HG03520 (cell line): Measurements from ENCODE around the gene RYR2.
"Not testable (repeated sequence)": the region's sequence is repeated elsewhere in the genome, so short reads cannot be mapped to it uniquely, and the experiment has no call there.

Experiments
- ATAC-seq: cut with Tn5 transposase; IDR thresholded peaks from one replicate; pipeline ENCODE4 v1.9.1; 2021; ENCODE audit warnings: mild to moderate bottlenecking, moderate library complexity; ENCODE audit not compliant: unreplicated experiment

RYR2 gene

DNA sequence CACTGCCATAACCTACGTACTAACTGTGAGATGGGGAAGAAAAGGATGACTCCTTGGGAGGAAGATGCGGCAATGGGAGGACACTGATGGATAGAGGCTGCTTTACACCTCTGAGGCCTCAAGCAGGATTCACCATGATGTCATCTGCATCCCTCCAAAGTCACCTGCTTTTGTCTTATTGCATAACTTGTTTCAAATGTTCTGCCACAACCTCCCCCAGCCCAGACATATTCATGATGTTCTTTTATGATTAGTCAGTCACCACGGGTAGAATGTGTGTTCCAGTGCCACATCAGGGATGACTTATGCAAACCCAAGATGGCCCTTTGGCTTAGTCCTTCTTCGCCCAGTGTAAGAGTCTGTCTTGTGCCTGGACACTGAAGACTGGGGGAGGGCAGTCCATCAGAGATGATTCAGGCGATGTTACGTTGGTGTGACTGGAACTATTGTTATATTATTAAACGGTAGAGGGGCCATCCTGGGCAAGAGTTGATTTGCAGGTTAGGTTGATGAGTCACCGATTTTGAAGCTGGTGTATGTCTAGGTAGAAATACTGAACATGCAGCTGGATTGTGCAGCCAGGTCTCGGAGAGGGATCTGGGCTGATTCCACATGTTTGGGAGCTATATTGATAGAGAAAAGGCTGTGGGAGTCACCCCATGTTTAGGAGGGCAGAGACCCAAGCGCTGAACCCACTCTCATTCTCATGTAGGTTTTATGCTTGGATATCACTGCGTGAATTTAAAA is 32.6 kb downstream of the RYR2 start:
- ATAC-seq = no peak

GRCh38 chr1:237084341-237085077 is 42.5 kb downstream of the RYR2 start:
- no peak for ATAC-seq

GRCh38 chr1:237091691-237092090 is 49.7 kb downstream of the RYR2 start:
- no peak for ATAC-seq

- no peak for ATAC-seq
These were observed 51.7 kb downstream of the RYR2 start for GRCh38 chr1:237093691-237094090.

DNA sequence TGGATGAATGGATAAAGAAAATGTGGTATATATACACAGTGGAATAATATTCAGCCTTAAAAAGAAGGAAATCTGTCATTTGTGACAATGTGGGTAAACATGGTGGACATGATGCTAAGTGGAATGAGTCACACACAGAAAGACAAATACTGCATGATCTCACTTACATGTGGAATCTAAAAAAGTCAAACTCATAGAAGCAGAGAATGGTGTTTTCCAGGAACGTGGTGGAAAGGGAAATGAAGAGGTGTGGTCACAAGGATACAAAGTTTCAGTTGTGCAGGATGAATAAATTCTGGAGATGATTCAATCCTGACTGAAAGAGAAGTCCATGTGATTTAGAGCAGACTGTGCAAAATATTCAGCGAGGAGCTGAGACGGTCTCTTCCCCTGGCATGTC is 56.6 kb downstream of the RYR2 start:
- no peak for ATAC-seq

- ATAC-seq = no peak
These were observed 61.0 kb downstream of the RYR2 start for GRCh38 chr1:237103021-237103420.

GRCh38 chr1:237104096-237104495 is 62.1 kb downstream of the RYR2 start:
- no peak for ATAC-seq

GRCh38 chr1:237105826-237106225 is 63.8 kb downstream of the RYR2 start:
- no peak for ATAC-seq

DNA sequence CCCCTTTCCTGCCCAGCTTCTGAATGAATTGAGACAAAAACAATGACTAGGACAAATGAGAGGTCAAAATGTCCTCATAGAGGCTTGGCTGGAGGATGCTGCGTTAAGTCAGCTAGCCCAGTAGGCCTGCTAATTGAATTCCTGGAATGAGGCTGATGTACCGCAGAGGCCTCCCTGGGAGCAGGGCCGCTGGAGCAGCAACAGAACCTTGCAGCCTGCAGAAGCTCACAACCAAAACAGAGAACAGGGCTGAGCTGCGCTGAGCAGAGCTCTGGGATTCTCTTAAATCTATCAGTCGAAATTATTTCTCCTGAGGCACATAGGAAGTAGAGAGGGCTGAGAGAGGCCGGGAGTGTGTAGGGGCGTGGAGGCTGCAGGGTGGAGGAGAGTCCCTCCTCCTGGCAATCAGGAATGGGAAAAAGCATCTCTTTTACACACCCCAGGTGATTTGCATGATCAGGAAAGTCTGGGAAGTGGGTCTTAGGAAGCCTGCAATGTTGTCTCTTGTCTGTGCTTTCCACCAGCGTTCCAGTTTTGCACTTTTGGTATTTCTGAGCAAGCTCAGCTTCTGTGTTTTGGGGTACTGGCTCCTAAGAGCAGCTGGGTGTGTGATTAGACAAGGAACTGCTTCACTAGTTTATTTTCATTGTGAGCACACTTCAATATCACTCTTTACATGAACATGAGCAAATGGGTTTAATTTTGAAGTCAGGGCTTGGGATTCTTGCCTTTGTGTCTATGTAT is 66.5 kb downstream of the RYR2 start:
- ATAC-seq = no peak

DNA sequence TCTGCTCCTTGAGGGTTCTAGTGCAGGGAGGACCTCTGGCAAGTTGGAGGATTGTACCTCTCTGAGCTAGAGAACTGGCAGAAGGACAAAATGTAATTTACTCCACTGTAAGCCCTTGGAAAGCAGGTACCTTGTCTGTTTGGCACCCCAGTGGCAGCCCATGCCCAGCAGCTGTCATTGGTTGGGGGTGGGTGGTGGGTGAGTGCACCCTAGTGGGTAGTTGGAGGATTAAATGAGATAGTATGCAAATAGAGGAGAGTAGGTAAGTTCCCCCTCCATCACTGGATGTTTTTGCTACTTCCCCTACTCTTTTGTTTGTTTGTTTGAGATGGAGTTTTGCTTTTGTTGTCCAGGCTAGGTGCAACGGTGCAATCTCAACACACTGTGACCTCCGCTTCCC is 69.8 kb downstream of the RYR2 start:
- ATAC-seq = no peak

DNA sequence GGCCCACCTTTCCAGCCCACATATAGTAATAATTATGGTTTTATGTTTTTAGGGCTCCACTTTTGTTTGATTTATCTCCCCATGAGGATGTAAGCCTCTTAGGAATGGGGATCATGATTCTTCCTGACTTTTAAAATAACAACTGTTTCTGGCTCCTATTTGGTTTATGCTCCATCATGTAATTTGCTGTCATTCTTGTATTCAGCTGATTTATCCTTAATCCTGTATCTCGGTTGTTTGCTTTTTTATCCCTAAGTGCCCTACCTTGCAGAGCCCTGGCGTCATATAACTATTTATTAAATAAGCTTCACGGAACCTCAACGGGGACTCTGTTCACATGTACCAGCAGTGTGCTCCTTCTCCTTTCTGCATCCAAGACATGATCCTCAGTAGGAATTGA is 70.7 kb downstream of the RYR2 start:
- no peak for ATAC-seq

GRCh38 chr1:237115035-237115434 is 73.1 kb downstream of the RYR2 start:
- ATAC-seq = no peak

DNA sequence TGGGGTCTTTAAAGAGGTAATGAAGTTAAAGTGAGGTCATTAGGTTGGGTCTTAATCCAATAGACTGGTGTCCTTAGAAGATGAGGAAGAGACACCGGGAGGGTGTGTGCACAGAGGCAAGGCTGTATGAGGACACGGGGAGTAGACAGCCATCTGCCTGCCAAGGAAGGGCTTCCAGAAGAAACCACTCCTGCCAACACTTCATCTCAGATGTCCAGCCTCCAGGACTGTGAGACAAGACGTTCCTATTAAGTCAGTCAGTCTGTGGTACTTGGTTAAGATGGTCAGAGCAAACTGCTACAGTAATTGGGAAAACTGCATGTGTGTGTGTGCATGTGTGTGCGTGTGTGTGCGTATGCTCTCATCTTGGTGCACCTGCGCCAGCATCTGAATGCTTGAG is 77.1 kb downstream of the RYR2 start:
- ATAC-seq = no peak

DNA sequence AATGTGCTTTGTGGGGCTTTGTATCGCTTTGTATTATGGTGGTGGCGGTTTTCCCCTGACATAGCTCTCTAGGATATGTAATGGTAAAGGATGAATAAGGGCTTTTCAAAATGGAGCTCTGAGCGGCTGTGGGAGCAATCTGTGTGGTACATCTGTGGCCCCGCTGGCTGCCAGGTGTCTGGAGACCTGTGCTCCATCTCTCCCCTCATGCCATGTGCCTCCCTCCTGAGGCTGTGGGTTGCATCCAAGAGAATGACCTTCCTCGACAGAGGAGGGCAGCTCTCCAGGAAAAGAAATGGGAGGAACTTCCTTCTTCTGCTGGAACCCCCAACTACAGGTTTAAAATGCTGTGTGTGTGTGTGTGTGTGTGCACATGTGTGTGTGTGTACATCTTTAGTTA is 78.7 kb downstream of the RYR2 start:
- no peak for ATAC-seq

DNA sequence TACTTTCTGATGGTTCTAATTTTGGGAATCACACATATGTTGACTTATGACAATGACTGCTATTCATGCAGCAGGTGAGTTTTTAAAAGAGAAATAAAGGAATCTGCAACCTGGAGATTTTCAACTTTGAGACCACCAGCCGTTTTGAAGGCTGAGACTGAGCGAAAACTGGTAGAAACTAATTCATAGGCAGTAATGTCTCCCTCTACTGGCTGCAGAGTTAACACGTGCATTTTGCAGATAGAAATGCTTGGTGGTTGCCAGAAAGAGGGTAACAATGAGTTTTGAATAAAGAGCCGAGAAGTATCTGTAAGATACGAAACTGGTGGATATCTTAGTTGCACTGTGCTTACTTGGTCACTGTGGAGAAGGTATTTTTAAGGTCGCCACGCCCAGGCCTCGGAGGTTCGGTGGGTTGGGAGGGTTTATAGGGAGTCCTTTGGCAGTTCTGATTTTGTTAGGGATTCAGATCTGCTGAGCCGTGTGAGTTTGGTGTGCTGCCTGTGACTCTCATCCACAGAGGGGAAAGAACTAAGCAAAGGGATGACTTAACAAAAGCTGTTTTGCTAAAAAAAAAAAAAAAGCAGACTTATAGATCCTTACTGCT is 83.0 kb downstream of the RYR2 start:
- ATAC-seq = no peak

DNA sequence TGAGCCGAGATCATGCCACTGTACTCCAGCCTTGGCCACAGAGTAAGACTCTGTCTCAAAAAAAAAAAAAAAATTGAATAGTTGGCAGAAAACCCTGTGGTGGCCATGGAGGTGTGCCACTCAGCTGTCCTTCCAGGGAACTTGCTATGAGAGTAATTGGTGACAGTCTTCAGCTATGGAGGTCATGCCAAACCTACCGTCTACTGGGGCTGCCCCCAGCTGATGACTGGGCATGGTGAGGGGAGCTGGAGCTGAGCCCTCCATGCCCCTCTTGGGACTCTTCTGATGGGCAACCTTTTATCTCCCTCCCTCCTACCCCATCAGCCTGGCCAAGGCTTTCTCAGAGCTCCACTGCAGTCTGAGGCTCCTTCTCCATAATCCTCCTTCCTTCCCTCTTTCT is 84.2 kb downstream of the RYR2 start:
- ATAC-seq = no peak

DNA sequence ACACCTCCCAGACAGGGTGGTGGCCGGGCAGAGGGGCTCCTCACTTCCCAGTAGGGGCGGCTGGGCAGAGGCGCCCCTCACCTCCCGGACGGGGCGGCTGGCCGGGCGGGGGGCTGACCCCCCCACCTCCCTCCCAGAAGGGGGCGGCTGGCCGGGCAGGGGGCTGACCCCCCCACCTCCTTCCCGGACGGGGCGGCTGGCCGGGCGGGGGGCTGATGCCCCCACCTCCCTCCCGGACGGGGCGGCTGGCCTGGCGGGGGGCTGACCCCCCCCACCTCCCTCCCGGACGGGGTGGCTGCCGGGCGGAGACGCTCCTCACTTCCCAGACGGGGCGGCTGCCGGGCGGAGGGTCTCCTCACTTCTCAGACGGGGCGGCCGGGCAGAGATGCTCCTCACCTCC is 85.3 kb downstream of the RYR2 start:
- ATAC-seq = not testable (repeated sequence)

DNA sequence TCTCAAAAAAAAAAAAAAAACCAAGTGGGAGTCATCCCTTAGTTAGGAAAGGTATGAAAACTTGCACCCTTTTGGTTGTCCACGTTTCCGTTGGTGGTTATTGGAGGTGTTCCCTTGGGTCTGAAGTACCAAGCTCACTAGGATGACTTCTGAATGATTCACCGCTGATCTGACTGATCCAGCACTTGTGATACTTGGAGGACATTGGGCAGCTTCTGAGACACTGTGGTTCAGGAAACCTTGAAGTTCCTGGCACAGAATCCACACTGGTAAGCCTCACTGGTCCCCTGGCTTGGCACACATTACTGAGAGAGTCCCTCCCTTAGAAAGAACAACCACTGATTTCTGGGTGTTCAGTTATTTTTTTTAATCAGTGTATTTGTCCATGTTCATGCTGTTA is 91.9 kb downstream of the RYR2 start:
- ATAC-seq = no peak

DNA sequence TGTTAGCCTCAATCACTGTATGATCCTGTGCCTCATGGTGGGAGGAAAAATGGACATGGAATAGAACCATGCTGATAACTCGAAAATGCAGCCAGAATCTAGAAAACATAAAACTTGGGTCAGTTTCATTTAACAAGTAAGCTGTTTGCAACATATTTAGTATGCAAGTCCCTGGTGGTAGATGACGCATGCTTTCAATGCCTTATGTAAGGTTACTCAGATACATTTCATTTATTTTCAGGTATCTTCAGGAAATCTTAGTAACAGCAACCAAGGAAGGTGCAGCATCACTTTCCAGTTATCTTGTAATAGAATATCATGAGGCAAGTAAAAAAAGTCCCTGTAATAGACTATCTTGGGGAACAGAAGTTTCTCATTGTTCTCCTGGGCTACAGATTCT is 92.9 kb downstream of the RYR2 start:
- ATAC-seq = no peak

DNA sequence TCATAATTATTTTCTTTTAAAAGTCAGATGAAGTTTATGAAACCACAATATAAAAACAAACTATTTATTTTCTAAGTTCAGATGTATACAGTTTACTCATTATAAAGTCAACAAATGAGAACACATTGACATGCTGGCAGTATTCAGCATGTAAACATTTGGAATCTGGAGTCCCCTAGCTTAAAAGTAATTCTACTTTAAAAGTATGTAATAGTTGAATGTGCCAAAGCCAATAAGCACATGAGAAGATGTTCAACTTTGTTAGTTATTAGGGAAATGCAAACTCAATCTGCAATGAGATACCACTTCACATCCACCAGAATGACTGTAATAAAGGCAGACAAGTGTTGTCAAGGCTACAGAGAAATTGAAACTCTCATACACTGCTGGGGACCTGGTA is 96.6 kb downstream of the RYR2 start:
- no peak for ATAC-seq

GRCh38 chr1:237139732-237140131 is 97.7 kb downstream of the RYR2 start:
- ATAC-seq = no peak
